Ishikawa (cell line): ENCODE measurements around the gene ACAD11.

ENCODE experiments used
- CEBPB ChIP-seq: IDR thresholded peaks from 2 replicates; pipeline ENCODE4 v1.6.1; 2012
- CREB1 ChIP-seq: IDR thresholded peaks from 2 replicates; pipeline ENCODE4 v1.6.1; 2012; ENCODE audit warnings: low read depth
- EGR1 ChIP-seq: IDR thresholded peaks from 2 replicates; pipeline ENCODE4 v1.6.1; 2012
- EP300 ChIP-seq: IDR thresholded peaks from 2 replicates; pipeline ENCODE4 v1.6.1; 2012; ENCODE audit warnings: borderline replicate concordance
- FOXM1 ChIP-seq: IDR thresholded peaks from 2 replicates; pipeline ENCODE4 v1.6.1; 2012; ENCODE audit warnings: low read depth, borderline replicate concordance
- MAX ChIP-seq: IDR thresholded peaks from 2 replicates; pipeline ENCODE4 v1.6.1; 2012
- NFIC ChIP-seq: IDR thresholded peaks from 2 replicates; pipeline ENCODE4 v1.6.1; 2012
- RAD21 ChIP-seq: IDR thresholded peaks from 2 replicates; pipeline ENCODE4 v1.6.1; 2012; ENCODE audit warnings: low read depth
- REST ChIP-seq: IDR thresholded peaks from 2 replicates; pipeline ENCODE4 v1.6.1; 2012; ENCODE audit warnings: low read depth, mild to moderate bottlenecking
- TAF1 ChIP-seq: IDR thresholded peaks from 2 replicates; pipeline ENCODE4 v1.6.1; 2012; ENCODE audit warnings: low read depth, mild to moderate bottlenecking
- TCF12 ChIP-seq: IDR thresholded peaks from 2 replicates; pipeline ENCODE4 v1.6.1; 2012; ENCODE audit warnings: low read depth
- TEAD4 ChIP-seq: IDR thresholded peaks from 2 replicates; pipeline ENCODE4 v1.6.1; 2012
- USF1 ChIP-seq: IDR thresholded peaks from 2 replicates; pipeline ENCODE4 v1.6.1; 2012
- YY1 ChIP-seq: IDR thresholded peaks from 2 replicates; pipeline ENCODE4 v1.6.1; 2012; ENCODE audit warnings: low read depth
- ZBTB7A ChIP-seq: IDR thresholded peaks from 2 replicates; pipeline ENCODE4 v1.6.1; 2012; ENCODE audit warnings: low read depth

ACAD11 gene

GRCh38 chr3:132569580-132569979, 90.0 kb downstream of the ACAD11 start:
- TF ChIP-seq TCF12 (no peak), ZBTB7A (no peak), FOXM1 (no peak), CREB1 (no peak), YY1 (no peak), RAD21 (no peak), EGR1 (no peak), TEAD4 (no peak), CEBPB (no peak), REST (no peak), NFIC (no peak), MAX (no peak), EP300 (no peak), USF1 (no peak), TAF1 (no peak)

GRCh38 chr3:132569153-132569552, 90.5 kb downstream of the ACAD11 start:
- TF ChIP-seq MAX: no peak
- no peak for TF ChIP-seq TAF1
- TF ChIP-seq CEBPB: no peak
- no peak for TF ChIP-seq REST
- TF ChIP-seq FOXM1: no peak
- TF ChIP-seq USF1: no peak
- no peak for TF ChIP-seq ZBTB7A
- no peak for TF ChIP-seq YY1
- TF ChIP-seq TCF12: no peak
- TF ChIP-seq EGR1: no peak
- TF ChIP-seq CREB1: no peak
- no peak for TF ChIP-seq TEAD4

- TF ChIP-seq NFIC: no peak
- no peak for TF ChIP-seq MAX
- no peak for TF ChIP-seq TAF1
- no peak for TF ChIP-seq RAD21
- TF ChIP-seq ZBTB7A: no peak
- TF ChIP-seq TCF12: no peak
- TF ChIP-seq CEBPB: no peak
- TF ChIP-seq YY1: no peak
- TF ChIP-seq TEAD4: no peak
- no peak for TF ChIP-seq REST
- TF ChIP-seq EP300: no peak
These were observed 91.2 kb downstream of the ACAD11 start for GRCh38 chr3:132568422-132568821.

GRCh38 chr3:132564070-132564465, 95.5 kb downstream of the ACAD11 start:
- TF ChIP-seq TAF1 (no peak), ZBTB7A (no peak), TEAD4 (no peak), NFIC (no peak), CREB1 (no peak), EGR1 (no peak), YY1 (no peak)
